ENCODE data around the gene GPR78.

DNA sequence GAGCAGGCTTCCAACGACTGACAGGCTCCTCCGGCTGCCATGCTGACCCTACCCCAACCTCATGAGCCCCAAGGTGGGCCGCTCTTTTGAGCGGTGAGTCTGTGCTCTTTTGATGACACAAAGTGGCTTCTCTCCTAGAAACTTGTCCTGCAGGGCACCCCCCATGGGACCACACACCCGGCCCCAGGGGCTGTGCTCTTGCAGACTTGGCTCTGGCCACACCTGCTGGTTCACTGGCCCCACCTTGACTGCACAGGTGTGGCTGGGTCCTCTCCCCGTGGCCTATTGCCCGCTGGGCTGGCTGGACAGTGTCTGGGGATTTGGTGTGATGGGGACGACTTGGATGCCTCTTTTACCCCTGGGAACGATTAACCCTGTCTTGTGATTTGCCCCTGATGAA is 10.9 kb downstream of the GPR78 start:
- TF ChIP-seq, protein P1, sequence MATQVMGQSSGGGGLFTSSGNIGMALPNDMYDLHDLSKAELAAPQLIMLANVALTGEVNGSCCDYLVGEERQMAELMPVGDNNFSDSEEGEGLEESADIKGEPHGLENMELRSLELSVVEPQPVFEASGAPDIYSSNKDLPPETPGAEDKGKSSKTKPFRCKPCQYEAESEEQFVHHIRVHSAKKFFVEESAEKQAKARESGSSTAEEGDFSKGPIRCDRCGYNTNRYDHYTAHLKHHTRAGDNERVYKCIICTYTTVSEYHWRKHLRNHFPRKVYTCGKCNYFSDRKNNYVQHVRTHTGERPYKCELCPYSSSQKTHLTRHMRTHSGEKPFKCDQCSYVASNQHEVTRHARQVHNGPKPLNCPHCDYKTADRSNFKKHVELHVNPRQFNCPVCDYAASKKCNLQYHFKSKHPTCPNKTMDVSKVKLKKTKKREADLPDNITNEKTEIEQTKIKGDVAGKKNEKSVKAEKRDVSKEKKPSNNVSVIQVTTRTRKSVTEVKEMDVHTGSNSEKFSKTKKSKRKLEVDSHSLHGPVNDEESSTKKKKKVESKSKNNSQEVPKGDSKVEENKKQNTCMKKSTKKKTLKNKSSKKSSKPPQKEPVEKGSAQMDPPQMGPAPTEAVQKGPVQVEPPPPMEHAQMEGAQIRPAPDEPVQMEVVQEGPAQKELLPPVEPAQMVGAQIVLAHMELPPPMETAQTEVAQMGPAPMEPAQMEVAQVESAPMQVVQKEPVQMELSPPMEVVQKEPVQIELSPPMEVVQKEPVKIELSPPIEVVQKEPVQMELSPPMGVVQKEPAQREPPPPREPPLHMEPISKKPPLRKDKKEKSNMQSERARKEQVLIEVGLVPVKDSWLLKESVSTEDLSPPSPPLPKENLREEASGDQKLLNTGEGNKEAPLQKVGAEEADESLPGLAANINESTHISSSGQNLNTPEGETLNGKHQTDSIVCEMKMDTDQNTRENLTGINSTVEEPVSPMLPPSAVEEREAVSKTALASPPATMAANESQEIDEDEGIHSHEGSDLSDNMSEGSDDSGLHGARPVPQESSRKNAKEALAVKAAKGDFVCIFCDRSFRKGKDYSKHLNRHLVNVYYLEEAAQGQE (IDR thresholded peaks at IDR 0.05; ENCODE audit: insufficient read depth in 1 of 2, low read depth in 2 of 2, low read length in 2 of 2) = no peak
- TF ChIP-seq SIN3A (IDR thresholded peaks at IDR 0.05; ENCODE audit: borderline replicate concordance, insufficient read depth, low read length) = no peak

Measured in PFSK-1 (cell line).